ENCODE measurements around the gene ALDH3B2.

DNA sequence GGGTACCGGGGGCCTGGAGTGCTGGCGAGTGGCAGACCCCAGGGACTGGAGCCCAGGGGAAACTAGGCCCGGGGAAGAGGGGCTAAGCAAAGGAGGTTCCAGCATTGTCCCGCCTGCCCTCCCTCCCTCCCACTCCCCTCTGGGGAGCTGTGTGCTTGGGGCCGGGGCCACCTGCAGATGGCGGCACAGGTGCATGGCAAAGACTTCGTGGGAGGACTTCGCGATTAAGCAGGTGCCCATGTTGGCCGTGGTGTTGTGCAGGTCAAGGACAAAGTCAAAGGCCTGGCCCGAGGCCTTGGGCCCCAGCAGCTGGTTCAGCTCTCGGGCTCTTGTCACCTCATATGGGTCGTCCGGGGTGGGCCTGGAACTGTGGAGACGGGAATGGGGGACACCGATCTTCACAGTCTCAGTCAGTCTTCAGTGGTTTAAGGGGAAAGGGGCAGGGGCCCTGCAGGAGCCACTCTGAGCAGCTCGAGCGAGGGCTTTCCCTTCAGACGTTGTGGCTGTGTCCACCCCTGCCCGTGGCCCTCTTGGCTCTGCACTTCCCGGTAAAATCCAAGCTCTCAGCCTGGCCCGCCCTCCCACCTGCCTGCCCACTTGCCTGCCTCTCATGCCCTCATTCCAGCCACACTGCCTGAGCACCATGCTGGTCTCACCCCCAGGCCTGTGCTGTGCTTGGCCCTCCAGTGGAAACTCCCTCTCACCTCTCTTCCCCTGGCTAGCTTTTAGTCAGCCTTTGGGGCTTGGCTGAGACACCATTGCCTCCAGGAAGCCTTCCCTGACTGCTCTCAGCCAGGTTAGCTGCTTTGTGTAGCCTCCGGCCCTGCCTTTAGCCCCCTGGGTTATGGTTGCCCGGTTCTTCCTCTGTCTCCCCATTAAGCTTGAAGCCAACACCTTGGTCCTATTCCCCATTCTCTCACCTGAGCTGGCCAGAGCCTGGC is 28.6 kb downstream of the ALDH3B2 start:
- TF ChIP-seq NANOG (IDR thresholded peaks at IDR 0.05; ENCODE audit: borderline replicate concordance) (no peak), POLR2AphosphoS5 (IDR thresholded peaks at IDR 0.05; ENCODE audit: low read depth) (no peak), EZH2 (IDR thresholded peaks at IDR 0.05; ENCODE audit: low read depth, unreplicated experiment) (no peak), CREB1 (CRISPR knock-in tag; IDR thresholded peaks at IDR 0.05; ENCODE audit: low read depth) (no peak), JUNB (IDR thresholded peaks at IDR 0.05; ENCODE audit: unreplicated experiment) (no peak), ZNF331 (CRISPR knock-in tag; IDR thresholded peaks at IDR 0.05; ENCODE audit: low read depth) (no peak), EZH2phosphoT487 (IDR thresholded peaks at IDR 0.05; ENCODE audit: unreplicated experiment) (no peak)
- TF ChIP-seq, protein P1, sequence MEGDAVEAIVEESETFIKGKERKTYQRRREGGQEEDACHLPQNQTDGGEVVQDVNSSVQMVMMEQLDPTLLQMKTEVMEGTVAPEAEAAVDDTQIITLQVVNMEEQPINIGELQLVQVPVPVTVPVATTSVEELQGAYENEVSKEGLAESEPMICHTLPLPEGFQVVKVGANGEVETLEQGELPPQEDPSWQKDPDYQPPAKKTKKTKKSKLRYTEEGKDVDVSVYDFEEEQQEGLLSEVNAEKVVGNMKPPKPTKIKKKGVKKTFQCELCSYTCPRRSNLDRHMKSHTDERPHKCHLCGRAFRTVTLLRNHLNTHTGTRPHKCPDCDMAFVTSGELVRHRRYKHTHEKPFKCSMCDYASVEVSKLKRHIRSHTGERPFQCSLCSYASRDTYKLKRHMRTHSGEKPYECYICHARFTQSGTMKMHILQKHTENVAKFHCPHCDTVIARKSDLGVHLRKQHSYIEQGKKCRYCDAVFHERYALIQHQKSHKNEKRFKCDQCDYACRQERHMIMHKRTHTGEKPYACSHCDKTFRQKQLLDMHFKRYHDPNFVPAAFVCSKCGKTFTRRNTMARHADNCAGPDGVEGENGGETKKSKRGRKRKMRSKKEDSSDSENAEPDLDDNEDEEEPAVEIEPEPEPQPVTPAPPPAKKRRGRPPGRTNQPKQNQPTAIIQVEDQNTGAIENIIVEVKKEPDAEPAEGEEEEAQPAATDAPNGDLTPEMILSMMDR (conservative IDR thresholded peaks at IDR 0.05; ENCODE audit: low read depth in 2 of 2): peak; percentile 40 to 81
- TF ChIP-seq, protein P2, sequence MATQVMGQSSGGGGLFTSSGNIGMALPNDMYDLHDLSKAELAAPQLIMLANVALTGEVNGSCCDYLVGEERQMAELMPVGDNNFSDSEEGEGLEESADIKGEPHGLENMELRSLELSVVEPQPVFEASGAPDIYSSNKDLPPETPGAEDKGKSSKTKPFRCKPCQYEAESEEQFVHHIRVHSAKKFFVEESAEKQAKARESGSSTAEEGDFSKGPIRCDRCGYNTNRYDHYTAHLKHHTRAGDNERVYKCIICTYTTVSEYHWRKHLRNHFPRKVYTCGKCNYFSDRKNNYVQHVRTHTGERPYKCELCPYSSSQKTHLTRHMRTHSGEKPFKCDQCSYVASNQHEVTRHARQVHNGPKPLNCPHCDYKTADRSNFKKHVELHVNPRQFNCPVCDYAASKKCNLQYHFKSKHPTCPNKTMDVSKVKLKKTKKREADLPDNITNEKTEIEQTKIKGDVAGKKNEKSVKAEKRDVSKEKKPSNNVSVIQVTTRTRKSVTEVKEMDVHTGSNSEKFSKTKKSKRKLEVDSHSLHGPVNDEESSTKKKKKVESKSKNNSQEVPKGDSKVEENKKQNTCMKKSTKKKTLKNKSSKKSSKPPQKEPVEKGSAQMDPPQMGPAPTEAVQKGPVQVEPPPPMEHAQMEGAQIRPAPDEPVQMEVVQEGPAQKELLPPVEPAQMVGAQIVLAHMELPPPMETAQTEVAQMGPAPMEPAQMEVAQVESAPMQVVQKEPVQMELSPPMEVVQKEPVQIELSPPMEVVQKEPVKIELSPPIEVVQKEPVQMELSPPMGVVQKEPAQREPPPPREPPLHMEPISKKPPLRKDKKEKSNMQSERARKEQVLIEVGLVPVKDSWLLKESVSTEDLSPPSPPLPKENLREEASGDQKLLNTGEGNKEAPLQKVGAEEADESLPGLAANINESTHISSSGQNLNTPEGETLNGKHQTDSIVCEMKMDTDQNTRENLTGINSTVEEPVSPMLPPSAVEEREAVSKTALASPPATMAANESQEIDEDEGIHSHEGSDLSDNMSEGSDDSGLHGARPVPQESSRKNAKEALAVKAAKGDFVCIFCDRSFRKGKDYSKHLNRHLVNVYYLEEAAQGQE (IDR thresholded peaks at IDR 0.05; ENCODE audit: unreplicated experiment): no peak
